NOMO-1 (cell line): ENCODE results near the gene COX7B.
"Not testable (repeated sequence)": the region's sequence is repeated elsewhere in the genome, so short reads cannot be mapped to it uniquely, and the experiment has no call there.

ENCODE experiments used
- DNase-seq, 2 experiments: peaks; one replicate each; lab custom pipeline; 2025; ENCODE audit not compliant: unreplicated experiment in 2 of 2; lab: John Stamatoyannopoulos, UW

COX7B gene, protein sequence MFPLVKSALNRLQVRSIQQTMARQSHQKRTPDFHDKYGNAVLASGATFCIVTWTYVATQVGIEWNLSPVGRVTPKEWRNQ

GRCh38 chrX:77899081-77899828 lies at the start of gene COX7B:
Gene COX7B, plus strand, starts transcription at chrX:77899468. Its CDS starts 86 bp downstream, at chrX:77899554.
- DNase-seq: peak; percentile 70 to 90

DNA sequence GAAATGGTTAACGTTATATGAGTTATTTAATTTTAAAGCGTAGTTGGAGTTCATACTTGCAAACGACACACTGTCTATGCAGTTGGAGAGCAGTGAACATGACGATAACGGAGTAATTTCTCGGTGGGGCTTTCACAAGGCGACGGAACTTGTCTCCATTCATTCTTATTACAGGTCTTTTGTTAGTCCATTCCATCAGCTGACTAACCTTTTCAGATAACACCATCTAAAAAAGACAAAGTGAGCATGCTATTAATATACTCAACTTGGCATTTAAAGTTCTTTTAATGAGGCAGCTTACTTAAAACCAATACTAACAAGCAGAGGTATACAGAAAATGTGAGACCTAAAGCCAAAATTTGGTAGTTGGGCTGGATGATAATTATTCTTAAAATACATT lies 23.9 kb upstream of the COX7B start:
- no peak for DNase-seq

GRCh38 chrX:77881418-77881817 lies 17.9 kb upstream of the COX7B start:
- not testable (repeated sequence) for DNase-seq

DNA sequence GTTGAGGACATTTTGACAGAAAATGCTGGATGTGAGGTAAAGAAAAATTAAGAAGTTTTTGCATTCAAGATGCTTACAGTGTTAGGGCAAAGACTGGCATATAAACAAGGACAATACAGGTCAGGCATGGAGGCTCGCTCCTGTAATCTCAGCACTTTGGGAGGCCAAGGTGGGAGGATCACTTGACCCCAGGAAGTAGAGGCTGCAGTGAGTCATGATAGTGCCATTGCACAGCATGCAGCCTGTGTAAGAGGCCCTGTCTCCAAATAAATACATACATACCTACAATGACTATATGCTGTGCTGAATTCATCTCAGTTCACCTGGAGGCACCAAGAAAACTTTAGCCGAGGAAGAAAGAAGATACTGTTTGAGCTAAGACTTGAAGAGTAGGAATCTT lies 6.4 kb upstream of the COX7B start:
- no peak for DNase-seq

DNA sequence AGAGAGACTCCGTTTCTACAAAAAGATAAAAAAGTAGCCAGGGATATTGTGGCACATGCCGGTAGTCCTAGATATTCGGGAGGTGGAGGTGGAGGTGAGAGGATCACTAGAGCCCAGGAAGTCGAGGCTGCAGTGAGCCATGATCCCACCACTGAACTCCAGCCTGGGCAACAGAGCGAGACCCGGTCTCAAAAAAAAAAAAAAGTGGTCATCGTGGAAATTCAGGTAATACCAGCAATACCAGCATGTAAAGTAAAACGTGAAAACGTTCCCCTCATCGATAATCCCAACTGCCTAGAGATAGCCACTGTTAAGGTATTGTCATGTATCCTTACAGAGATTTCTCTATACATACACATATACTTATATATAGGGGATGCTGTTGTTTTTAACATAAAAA lies 5.6 kb upstream of the COX7B start:
- DNase-seq: no peak

- DNase-seq: peak; percentile 91 to 95
Measured at GRCh38 chrX:77894921-77895886, 4.1 kb upstream of the COX7B start, which contains the start of gene MAGT1. Gene MAGT1, minus strand, starts transcription at chrX:77895435. Its CDS starts 25 bp downstream, at chrX:77895410.

- DNase-seq: peak in 1 of 2 experiments; percentile 29
Measured at GRCh38 chrX:77900688-77901087, 1.4 kb downstream of the COX7B start.

GRCh38 chrX:77901506-77901905 lies 2.2 kb downstream of the COX7B start:
- DNase-seq: no peak

GRCh38 chrX:77910108-77910840 lies 11.0 kb downstream of the COX7B start, which contains the start of gene ATP7A:
Gene ATP7A, plus strand, starts transcription at chrX:77910693. Its CDS starts 60,949 bp downstream, at chrX:77971642.
- peak; percentile 79 to 82 for DNase-seq

DNA sequence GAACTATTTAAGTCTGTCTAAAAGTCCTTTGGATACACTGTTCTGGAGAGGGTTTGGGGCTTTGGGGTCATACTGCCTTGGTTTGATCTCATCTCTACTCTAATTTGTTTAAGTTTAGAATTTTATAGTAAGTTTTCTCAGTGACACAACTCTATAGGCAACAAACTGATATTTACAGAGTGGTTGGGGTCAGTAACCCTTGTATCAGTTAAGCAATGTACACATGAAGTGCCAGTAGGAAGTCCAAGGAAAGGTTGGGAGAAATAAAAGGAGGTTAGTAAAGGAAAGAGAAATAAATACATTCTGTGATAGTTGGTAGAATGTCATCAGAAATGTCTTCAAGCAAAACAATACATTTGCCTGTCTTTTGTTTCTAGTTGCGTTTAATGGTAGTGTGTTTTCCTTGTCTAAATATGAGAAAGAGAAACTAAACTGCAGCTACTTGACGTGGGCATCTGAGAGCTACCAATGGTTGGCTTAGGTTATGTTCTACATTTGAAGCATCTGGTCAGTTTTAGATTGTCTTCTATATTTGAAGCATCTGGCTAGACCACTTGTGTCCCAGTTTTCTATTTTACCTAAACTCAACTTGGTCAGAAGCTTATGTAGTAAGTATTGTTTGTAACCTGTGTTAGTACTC lies 18.1 kb downstream of the COX7B start:
- no peak for DNase-seq

GRCh38 chrX:77918568-77918967 lies 19.3 kb downstream of the COX7B start:
- DNase-seq: peak in 1 of 2 experiments; percentile 29

GRCh38 chrX:77919370-77919769 lies 20.1 kb downstream of the COX7B start:
- DNase-seq: not testable (repeated sequence)

DNA sequence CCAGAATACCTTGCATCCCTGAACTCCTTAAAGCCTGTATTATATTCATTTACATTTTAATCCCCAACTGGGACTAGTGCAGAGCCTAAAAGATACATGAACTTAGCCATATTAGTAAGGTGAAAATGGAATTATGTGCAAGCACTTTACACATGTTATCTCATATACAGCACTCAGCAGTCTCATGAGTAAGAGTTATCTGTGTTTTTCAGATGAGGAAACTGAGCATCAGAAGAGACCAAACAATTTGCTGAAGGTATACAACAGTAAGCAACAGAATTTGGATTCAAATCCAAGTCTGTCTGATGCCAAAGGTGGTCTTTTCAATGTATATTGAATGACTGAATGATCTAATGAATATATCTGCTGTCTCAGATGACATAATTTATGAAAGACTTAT lies 23.5 kb downstream of the COX7B start:
- DNase-seq: no peak

- DNase-seq: no peak
Measured at GRCh38 chrX:77924320-77924859, 25.1 kb downstream of the COX7B start.

DNA sequence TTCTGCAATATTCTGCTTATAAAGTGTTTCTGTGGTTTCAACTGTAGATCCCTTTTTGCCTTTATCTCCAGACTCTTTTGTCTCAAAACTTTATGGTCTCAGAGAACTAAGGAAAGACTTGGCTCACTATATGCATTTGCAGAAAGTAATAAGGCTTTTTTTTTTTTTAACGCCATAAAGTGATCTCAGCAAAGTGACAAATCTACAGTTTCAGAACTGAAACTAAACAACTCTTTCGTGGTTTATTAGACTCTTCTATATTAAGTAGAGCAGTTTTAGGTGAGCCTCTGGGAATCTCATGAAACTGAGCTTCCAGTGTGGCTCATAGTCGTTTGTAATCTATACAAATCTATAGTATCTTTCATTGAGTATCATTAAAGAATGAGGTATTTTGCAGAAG lies 26.5 kb downstream of the COX7B start:
- DNase-seq: no peak

- peak in 1 of 2 experiments; percentile 10 for DNase-seq
Measured at GRCh38 chrX:77930581-77930980, 31.3 kb downstream of the COX7B start.

DNA sequence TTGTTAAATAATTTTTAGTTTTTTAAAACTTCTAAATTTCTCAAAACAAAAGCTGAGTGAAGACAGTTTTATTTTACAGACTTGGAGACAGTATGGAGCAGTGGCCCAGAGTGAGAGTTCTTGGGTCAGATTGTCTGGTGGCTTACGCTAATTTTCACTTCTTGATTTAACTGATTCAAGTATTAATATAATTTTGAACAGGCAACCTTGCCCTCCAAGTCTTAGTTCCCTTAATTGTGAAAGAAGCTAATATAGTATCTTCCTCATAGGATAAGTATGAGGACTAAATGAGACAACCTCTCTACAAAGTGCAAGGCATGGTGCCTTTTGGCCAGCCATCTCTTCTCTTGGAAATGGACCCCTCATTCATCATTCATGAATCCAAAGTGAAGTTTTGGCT lies 36.6 kb downstream of the COX7B start:
- peak in 1 of 2 experiments; percentile 12 for DNase-seq

DNA sequence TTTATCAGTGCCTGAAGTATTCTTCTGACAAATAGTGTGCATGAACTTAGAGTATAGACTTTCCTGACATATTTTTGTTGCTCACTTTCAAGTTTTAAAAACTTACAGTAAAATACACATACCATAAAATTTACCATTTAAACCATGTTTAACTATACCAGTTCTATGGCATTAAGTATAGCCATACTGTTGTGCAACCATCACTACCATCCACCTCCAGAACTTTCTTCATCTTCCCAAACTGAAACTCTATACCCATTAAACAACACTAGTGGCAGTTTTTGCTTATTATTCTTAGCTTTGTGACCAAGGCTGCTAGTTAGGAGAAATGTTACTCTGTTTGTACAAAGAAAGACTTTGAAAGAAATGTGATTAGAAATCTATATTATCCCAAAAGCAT lies 37.0 kb downstream of the COX7B start:
- no peak for DNase-seq

- no peak for DNase-seq
Measured at GRCh38 chrX:77937291-77937690, 38.0 kb downstream of the COX7B start.
